A549 (cell line): ENCODE results near the gene ELOVL4. TPM values are rescaled to one million over a fixed set of nuclear protein-coding genes. Genes with fewer than 3 reads are reported as not detected.
A peak's percentile ranks its signal among the peaks of the same experiment; 100 is the strongest.

Experiments used
- ATAC-seq, 2 experiments: fragments of 200-7000 bp in 1 of 2; fragments of >200 bp in 1 of 2; cut with Nextera tagmentation in 1 of 2; cut with Tn5 transposase in 1 of 2; 3 replicates each; pipeline versions ENCODE4 v1.8.0 to v1.9.1; 2018 to 2020; ENCODE audit warnings: mild to moderate bottlenecking in 1 of 2, moderate library complexity in 1 of 2
- CTCF ChIA-PET: fragments of 300-600 bp; sonication (Branson Sonifier 250); formaldehyde crosslinking; extraction: SDS; loops from one replicate; lab custom pipeline; 2021; ENCODE audit warnings: antibody characterized with exemption, inconsistent platforms; lab: Yijun Ruan, JAX
- POLR2A ChIA-PET: fragments of 350-600 bp; formaldehyde crosslinking; extraction: SDS; loops from one replicate; lab custom pipeline; 2021; ENCODE audit warnings: antibody characterized with exemption, inconsistent platforms; lab: Yijun Ruan, JAX
- DNase-seq, 2 experiments: peaks; one replicate each; pipeline versions ENCODE4 v3.0.0 to v3.0.0-alpha.2; 2011 to 2016; ENCODE audit warnings: low read depth in 1 of 2, low spot score in 1 of 2
- FAIRE-seq: peaks from 2 replicates; lab custom pipeline; 2011; peaks lifted over from hg19 to GRCh38; lab: Jason Lieb, UNC
- H3K27ac ChIP-seq, 2 experiments: fragments of >200 bp; sonication (Bioruptor Twin); formaldehyde crosslinking; 3 replicates each; pipeline ENCODE4 v1.5.1; 2016 to 2017
- H3K4me1 ChIP-seq: fragments of >200 bp; sonication (Bioruptor Twin); formaldehyde crosslinking; 3 replicates; pipeline ENCODE4 v1.6.1; 2016
- H3K4me2 ChIP-seq: fragments of >200 bp; sonication (Bioruptor Twin); formaldehyde crosslinking; 3 replicates; pipeline ENCODE4 v1.6.1; 2016
- H3K4me3 ChIP-seq: fragments of >200 bp; sonication (Bioruptor Twin); formaldehyde crosslinking; 3 replicates; pipeline ENCODE4 v1.5.1; 2016
- H3K9me3 ChIP-seq: fragments of >200 bp; sonication (Bioruptor Twin); formaldehyde crosslinking; 3 replicates; pipeline ENCODE4 v1.6.1; 2016
- BHLHE40 ChIP-seq: IDR thresholded peaks from 2 replicates; pipeline ENCODE4 v1.6.1; 2012; ENCODE audit warnings: low read depth, low read length, inconsistent platforms
- CBX2 ChIP-seq: fragments of 200-600 bp; sonication (generic); IDR thresholded peaks from 2 replicates; pipeline ENCODE4 v1.6.1; 2016; ENCODE audit warnings: low read depth, mild to moderate bottlenecking, borderline replicate concordance
- EHF ChIP-seq: fragments of 250-450 bp; sonication (Bioruptor Pico); IDR thresholded peaks from 2 replicates; pipeline ENCODE4 v1.5.0; 2020; ENCODE audit warnings: mild to moderate bottlenecking
- ESRRA ChIP-seq: fragments of 150-350 bp; IDR thresholded peaks from 2 replicates; pipeline ENCODE4 v1.6.1; 2014; ENCODE audit warnings: mild to moderate bottlenecking, low read length, borderline replicate concordance
- FOSB ChIP-seq: fragments of 250-450 bp; sonication (Bioruptor Pico); IDR thresholded peaks from 2 replicates; pipeline ENCODE4 v1.5.0; 2020; ENCODE audit warnings: mild to moderate bottlenecking, moderate library complexity
- FOSL2 ChIP-seq, 2 experiments: fragments of 450-650 bp in 1 of 2; fragments of >200 bp in 1 of 2; sonication (Bioruptor Twin) in 1 of 2; formaldehyde crosslinking; IDR thresholded peaks; 2 replicates each; pipeline versions ENCODE4 v1.5.0 to v1.6.1; 2016 to 2020; ENCODE audit warnings: mild to moderate bottlenecking in 1 of 2, moderate library complexity in 1 of 2
- FOXS1 ChIP-seq: fragments of 250-450 bp; sonication (Bioruptor Pico); IDR thresholded peaks from 2 replicates; pipeline ENCODE4 v1.5.0; 2020; ENCODE audit warnings: mild to moderate bottlenecking, moderate library complexity
- HDAC2 ChIP-seq: fragments of 200-600 bp; sonication (generic); IDR thresholded peaks from 2 replicates; pipeline ENCODE4 v1.6.1; 2016
- JUN ChIP-seq, 2 experiments: fragments of >200 bp; sonication (Bioruptor Twin); formaldehyde crosslinking; IDR thresholded peaks; 2 replicates in 1 of 2; 3 replicates in 1 of 2; pipeline ENCODE4 v1.6.1; 2016 to 2017
- JUNB ChIP-seq: fragments of >200 bp; sonication (Bioruptor Twin); formaldehyde crosslinking; IDR thresholded peaks from 2 replicates; pipeline ENCODE4 v1.6.1; 2016
- KDM1A ChIP-seq: fragments of 200-600 bp; sonication (generic); IDR thresholded peaks from 2 replicates; pipeline ENCODE4 v1.6.1; 2016; ENCODE audit warnings: low read depth, mild to moderate bottlenecking
- MAFK ChIP-seq: fragments of 450-650 bp; IDR thresholded peaks from 2 replicates; pipeline ENCODE4 v1.6.1; 2014; ENCODE audit not compliant: partially characterized antibody
- NFE2L2 ChIP-seq: fragments of 150-350 bp; conservative IDR thresholded peaks from 2 replicates; pipeline ENCODE4 v1.6.1; 2014; ENCODE audit warnings: low read length
- RCOR1 ChIP-seq: fragments of 150-350 bp; IDR thresholded peaks from 2 replicates; pipeline ENCODE4 v1.6.1; 2014; ENCODE audit warnings: antibody characterized with exemption, low read length, low read depth
- RFX5 ChIP-seq: fragments of 450-650 bp; IDR thresholded peaks from 2 replicates; pipeline ENCODE4 v1.7.1; 2014; ENCODE audit warnings: antibody characterized with exemption, mild to moderate bottlenecking, moderate library complexity
- TFCP2L1 ChIP-seq: fragments of 250-450 bp; sonication (Bioruptor Pico); IDR thresholded peaks from 2 replicates; pipeline ENCODE4 v1.5.0; 2021; ENCODE audit warnings: mild to moderate bottlenecking
- ZC3H11A ChIP-seq: fragments of 450-650 bp; IDR thresholded peaks from 2 replicates; pipeline ENCODE4 v1.6.1; 2014; ENCODE audit warnings: antibody characterized with exemption, mild to moderate bottlenecking
- WGBS: methylation state at CpG from one replicate; pipeline ENCODE4 v1.1.6; 2017; ENCODE audit errors: missing lambda C conversion rate; 5-methylcytosine and 5-hydroxymethylcytosine counted together
- polyA plus RNA-seq, 4 experiments: library from polyadenylated mRNA; depleted of rRNA in 3 of 4; stranded (reverse); fragments of >200 nt; fragmentation: RNase III in 1 of 4; extraction: RNeasy Plus Mini Kit Qiagen cat#74134 plus additional on column Dnase treatment in 1 of 4; gene quantifications; 2 replicates in 3 of 4; 3 replicates in 1 of 4; pipeline ENCODE4 v1.2.3, GENCODE V29; 2011 to 2017
- TF ChIP-seq, protein P1 (sequence below): fragments of 250-450 bp; sonication (Bioruptor Pico); IDR thresholded peaks from 2 replicates; pipeline ENCODE4 v1.5.0; 2021; ENCODE audit warnings: mild to moderate bottlenecking, moderate library complexity, borderline replicate concordance
- TF ChIP-seq, protein P2 (sequence below): fragments of 200-600 bp; sonication (generic); IDR thresholded peaks from 2 replicates; pipeline ENCODE4 v1.6.1; 2016; ENCODE audit warnings: antibody characterized with exemption, mild to moderate bottlenecking, moderate library complexity

ELOVL4 gene
- polyA plus RNA-seq, 2 of the 4 experiments (the other 2 are of a cell fraction): 0.70 to 1.1 TPM

DNA sequence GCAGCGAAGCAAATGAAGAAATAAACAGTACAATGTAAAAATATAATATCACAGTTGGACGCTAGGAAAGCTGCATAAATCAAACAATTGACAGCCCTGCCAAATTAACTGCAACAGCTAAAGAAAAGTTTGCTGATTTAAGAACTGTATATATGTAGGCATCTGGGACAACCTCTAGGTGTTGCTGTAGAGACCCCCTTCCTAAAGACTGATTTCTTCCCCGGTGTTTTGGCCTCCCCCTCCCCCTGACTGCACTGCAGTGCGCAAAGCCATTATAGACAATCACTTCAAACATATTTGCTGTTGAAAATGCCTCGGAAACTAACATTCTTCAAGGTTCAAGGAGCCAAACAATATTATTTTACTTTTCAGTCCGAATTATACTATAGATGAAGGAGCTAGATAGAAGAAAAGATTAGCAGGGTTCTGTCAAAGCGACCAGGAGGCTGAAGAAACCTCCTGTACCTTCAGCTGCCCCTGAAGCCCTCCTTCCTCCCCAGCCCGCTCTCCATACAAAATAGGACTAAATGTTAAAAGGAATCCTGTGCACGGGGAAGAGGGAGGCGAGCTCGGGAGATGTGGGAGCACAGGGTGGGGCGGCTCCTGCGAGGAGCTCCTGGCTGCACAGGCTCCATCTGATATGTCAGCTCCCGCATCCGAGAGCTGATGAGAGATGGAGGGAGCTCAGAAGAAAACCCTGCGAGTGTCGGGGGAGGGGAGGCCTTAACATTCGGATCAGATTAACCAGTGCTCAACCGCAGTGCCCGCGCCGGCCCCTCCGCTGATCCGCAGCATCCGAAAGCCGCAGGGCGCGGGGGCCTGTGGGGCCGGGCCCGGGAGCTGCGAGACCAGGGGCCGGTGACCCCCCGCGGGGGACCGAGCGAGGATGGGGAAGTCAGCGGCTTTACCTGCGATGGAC, 822 bp downstream of the ELOVL4 start:
- DNase-seq: peak; percentile 5 to 23
- H3K4me1 ChIP-seq: no peaks in the 10 kb centered on the region
- H3K27ac ChIP-seq: peak overlapping the region in 1 of 2 experiments; percentile 69; a peak in 2 of 6 replicates
- POLR2A ChIA-PET: interaction anchor here (0.7 kb wide), 1 partner anchor 55 kb away, joined by 3 read pairs; no protein-coding TSS in a partner anchor
- H3K4me3 ChIP-seq: peak overlapping the region; percentile 60
- no peak for FAIRE-seq
- peak overlapping the region; percentile 94 for H3K4me2 ChIP-seq
- TF ChIP-seq FOSL2 (IDR thresholded peaks at IDR 0.05) (no peak), FOSL2 (CRISPR knock-in tag; IDR thresholded peaks at IDR 0.05) (no peak), EHF (CRISPR knock-in tag) (no peak), FOXS1 (CRISPR knock-in tag) (no peak), CBX2 (no peak), NFE2L2 (no peak), MAFK (no peak), KDM1A (no peak), RCOR1 (no peak)
- TF ChIP-seq, protein P1, sequence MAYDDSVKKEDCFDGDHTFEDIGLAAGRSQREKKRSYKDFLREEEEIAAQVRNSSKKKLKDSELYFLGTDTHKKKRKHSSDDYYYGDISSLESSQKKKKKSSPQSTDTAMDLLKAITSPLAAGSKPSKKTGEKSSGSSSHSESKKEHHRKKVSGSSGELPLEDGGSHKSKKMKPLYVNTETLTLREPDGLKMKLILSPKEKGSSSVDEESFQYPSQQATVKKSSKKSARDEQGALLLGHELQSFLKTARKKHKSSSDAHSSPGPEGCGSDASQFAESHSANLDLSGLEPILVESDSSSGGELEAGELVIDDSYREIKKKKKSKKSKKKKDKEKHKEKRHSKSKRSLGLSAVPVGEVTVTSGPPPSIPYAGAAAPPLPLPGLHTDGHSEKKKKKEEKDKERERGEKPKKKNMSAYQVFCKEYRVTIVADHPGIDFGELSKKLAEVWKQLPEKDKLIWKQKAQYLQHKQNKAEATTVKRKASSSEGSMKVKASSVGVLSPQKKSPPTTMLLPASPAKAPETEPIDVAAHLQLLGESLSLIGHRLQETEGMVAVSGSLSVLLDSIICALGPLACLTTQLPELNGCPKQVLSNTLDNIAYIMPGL (CRISPR knock-in tag): no peak
- peak; percentile 71 to 73 for ATAC-seq
- H3K9me3 ChIP-seq: no peaks in the 10 kb centered on the region
- CTCF ChIA-PET: interaction anchor here (0.9 to 1.9 kb wide), 2 partner anchors 55 to 148 kb away, joined by 3 to 4 read pairs; no protein-coding TSS in a partner anchor
- WGBS: 14% methylated on average over 22 of the region's 38 CpGs

- CTCF ChIA-PET: no interaction called here
- WGBS: 92% methylated on average over 1 of the region's 1 CpG
- Histone ChIP-seq H3K4me3 (no peak overlapping the region), H3K9me3 (no peaks in the 10 kb centered on the region), H3K4me1 (no peaks in the 10 kb centered on the region), H3K27ac (no peak overlapping the region), H3K4me2 (no peak overlapping the region)
- POLR2A ChIA-PET: no interaction called here
- DNase-seq: no peak
- no peak for FAIRE-seq
- no peak for TF ChIP-seq MAFK
- TF ChIP-seq ESRRA: no peak
- TF ChIP-seq BHLHE40: no peak
- no peak for TF ChIP-seq RCOR1
- TF ChIP-seq JUN (IDR thresholded peaks at IDR 0.05): no peak
- TF ChIP-seq JUNB: no peak
- TF ChIP-seq FOSB (CRISPR knock-in tag): no peak
- TF ChIP-seq, protein P2, sequence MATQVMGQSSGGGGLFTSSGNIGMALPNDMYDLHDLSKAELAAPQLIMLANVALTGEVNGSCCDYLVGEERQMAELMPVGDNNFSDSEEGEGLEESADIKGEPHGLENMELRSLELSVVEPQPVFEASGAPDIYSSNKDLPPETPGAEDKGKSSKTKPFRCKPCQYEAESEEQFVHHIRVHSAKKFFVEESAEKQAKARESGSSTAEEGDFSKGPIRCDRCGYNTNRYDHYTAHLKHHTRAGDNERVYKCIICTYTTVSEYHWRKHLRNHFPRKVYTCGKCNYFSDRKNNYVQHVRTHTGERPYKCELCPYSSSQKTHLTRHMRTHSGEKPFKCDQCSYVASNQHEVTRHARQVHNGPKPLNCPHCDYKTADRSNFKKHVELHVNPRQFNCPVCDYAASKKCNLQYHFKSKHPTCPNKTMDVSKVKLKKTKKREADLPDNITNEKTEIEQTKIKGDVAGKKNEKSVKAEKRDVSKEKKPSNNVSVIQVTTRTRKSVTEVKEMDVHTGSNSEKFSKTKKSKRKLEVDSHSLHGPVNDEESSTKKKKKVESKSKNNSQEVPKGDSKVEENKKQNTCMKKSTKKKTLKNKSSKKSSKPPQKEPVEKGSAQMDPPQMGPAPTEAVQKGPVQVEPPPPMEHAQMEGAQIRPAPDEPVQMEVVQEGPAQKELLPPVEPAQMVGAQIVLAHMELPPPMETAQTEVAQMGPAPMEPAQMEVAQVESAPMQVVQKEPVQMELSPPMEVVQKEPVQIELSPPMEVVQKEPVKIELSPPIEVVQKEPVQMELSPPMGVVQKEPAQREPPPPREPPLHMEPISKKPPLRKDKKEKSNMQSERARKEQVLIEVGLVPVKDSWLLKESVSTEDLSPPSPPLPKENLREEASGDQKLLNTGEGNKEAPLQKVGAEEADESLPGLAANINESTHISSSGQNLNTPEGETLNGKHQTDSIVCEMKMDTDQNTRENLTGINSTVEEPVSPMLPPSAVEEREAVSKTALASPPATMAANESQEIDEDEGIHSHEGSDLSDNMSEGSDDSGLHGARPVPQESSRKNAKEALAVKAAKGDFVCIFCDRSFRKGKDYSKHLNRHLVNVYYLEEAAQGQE: no peak
- ATAC-seq: no peak
Measured at GRCh38 chr6:79943133-79943532, 4.2 kb downstream of the ELOVL4 start.

GRCh38 chr6:79941489-79942151, 5.7 kb downstream of the ELOVL4 start:
- FAIRE-seq: no peak
- ChIA-PET CTCF (no interaction called here), POLR2A (no interaction called here)
- no peaks in the 10 kb centered on the region for H3K4me1 ChIP-seq
- no peak overlapping the region for H3K4me3 ChIP-seq
- H3K9me3 ChIP-seq: no peaks in the 10 kb centered on the region
- no peak for DNase-seq
- H3K27ac ChIP-seq: no peak overlapping the region
- 51% methylated on average over 5 of the region's 5 CpGs for WGBS
- ATAC-seq: no peak
- H3K4me2 ChIP-seq: no peak overlapping the region
- TF ChIP-seq RFX5: no peak
- TF ChIP-seq RCOR1: no peak
- TF ChIP-seq ZC3H11A: no peak
- no peak for TF ChIP-seq TFCP2L1 (CRISPR knock-in tag)
- TF ChIP-seq, protein P2: no peak
- TF ChIP-seq FOXS1 (CRISPR knock-in tag): no peak
- TF ChIP-seq HDAC2: no peak
- TF ChIP-seq, protein P1 (CRISPR knock-in tag): no peak
